Kidney glomerular epithelial cell (primary cell): ENCODE measurements around the gene ZNF750.
"Not testable (repeated sequence)": the region's sequence is repeated elsewhere in the genome, so short reads cannot be mapped to it uniquely, and the experiment has no call there.

Experiments
- DNase-seq: peaks from one replicate; lab custom pipeline; 2025; lab: John Stamatoyannopoulos, UW

Gene ZNF750

DNA sequence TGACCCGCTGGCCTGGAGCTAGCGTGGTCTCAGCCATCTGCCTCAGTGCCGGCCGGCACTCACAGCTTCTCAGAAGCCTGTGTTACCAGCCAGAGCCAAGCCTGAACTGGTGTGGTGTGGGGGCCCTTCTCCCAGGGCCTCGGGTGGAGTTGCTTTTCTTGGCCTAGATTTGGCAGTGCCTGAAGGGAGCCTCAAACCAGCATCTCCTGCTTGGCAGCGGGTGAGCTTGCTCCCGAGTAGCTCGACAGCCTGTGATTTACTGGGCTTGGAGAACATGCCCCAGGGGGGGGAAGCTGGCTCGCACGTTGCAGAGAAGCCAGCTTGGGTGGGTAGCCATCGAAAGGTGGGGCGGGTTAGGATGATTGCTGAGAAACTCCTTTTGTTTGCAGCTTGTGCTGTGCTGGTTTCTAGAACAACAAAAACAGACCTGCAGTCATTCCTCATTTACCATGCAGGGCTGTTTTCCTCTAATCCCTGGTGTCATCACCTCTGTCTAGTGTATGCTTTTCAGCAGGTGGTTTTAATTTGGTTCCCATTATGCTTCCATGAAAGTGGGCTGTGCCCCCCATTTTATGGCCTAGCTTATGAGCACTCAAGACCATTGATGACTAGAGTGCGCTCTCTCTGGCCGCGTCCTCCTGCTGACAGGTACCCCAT is 45.7 kb downstream of the ZNF750 start:
- DNase-seq, result no peak

- DNase-seq, result peak; percentile 97
Measured at GRCh38 chr17:82791532-82791931, 48.3 kb downstream of the ZNF750 start.

DNA sequence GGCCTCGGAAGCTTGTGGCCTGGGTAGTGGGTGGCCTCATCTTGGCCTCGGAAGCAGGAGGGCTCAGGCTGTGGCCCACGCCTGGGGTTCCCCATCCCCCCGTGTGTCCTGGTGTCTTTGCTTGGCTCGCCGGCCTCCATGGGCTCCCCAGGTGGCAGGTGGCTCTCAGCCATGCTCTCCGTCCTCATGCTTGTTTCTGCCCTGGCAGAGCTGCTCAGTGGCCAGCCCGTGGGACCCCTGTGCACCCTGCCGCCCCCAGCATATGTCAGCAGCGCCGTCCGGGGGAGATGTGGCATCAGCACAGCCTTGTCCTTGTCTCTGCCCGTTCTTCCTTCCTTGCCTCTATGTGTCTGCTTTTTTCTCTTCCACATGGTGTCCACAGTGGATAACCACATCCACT is 49.4 kb downstream of the ZNF750 start:
- no peak for DNase-seq

GRCh38 chr17:82789806-82790205 is 50.0 kb downstream of the ZNF750 start:
- DNase-seq, result no peak

GRCh38 chr17:82789051-82789592 is 50.7 kb downstream of the ZNF750 start:
- no peak for DNase-seq

DNA sequence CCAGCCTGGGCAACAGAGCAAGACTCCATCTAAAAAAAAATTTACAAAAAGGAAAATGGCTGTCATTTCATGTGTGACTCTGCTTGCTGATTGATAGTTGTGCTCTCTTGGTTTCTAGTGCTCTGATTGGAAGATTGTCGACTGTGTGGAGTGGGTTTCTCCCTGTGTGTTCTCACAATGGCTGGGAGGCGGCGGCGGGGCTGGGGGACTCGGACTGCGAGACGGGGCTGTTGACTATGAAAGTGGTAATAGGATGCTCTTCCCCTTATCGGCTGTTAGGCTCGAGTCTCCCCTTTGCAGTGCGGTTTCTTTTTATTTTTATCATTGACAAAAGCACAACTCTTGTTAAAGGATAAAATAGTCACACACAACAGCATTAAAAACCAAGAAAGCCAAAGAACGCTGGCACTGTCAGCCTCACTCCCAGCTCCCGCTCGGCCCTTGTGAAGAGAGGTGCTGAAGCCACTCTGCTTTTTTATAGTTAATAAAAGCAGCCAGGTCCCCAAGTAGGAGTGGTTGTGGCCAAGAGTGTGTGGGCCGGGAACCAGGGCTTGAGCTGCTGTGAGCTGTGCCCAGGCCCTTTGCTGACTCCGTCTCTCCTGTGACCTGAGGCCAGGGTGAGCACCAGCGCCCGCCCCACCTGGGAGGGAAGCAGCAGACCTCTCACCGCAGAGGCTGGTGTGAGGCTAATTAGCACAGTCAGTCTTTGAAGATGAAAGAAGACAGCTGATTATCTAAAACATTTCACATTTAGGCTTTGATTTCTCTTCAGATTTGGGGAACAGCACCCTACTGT is 51.4 kb downstream of the ZNF750 start:
- no peak for DNase-seq

DNA sequence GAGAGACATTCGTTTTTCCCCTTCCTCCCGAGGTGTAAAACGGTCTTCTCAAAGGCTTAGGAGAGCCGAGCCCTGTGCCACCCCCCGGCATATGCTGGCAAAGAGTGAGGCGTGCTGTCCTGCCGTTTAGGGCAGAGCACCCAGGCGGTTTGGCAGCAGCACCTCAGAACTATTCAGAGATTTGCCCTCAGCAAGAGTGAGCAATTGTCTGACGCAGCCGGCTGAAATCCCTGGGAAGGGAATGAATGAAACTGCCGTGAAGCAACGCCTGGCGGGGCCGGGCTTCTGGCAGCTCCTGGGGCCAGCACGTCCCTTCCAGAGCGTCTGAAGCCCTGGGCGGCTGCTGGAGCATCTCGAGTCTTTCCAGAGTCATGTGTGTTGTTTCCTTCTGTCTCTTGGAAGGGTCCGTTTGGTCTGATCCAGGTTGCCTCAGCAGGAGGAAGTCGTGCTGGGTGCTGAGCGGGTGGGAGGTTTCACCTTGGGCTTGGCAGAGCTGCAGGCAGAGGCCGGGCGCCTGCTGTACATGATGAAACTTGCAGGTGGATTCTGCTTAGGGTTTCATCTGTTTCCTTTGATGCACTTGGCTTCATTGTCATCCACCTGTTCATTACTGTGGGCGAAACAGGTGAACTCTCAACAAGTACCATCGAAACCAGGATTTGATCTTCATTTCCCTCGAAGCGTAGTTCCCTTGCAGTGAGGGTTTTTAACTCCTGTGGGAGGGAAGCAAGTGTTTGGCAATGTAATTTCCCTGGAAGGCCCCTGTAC is 52.6 kb downstream of the ZNF750 start:
- DNase-seq, result no peak

GRCh38 chr17:82786427-82786826 is 53.4 kb downstream of the ZNF750 start:
- no peak for DNase-seq

- DNase-seq, result not testable (repeated sequence)
Measured at GRCh38 chr17:82785581-82785980, 54.2 kb downstream of the ZNF750 start.

GRCh38 chr17:82783498-82783897 is 56.3 kb downstream of the ZNF750 start:
- no peak for DNase-seq

- DNase-seq, result no peak
Measured at GRCh38 chr17:82782657-82783207, 57.1 kb downstream of the ZNF750 start.

DNA sequence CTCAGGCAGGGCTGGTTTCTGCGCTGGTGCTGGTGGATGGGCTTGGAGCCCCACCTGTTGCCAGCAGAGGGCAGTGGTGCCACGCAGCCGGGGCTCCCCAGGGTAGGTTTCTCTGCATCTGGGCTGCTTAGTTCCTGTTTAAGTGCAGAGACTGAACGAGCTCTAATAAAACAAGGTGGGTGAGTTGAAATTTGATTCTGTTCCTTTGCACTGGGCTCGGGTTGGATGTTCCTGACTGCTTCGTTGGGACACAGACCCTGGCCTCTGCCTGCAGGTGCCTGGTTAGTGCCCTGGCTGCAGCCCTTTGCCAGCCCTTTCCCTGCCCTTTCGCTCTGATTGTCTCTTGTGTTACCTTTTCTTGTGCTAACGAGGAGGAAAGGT is 57.9 kb downstream of the ZNF750 start:
- peak; percentile 38 for DNase-seq

GRCh38 chr17:82780971-82781893 is 58.6 kb downstream of the ZNF750 start:
- DNase-seq, result no peak

- DNase-seq, result no peak
Measured at GRCh38 chr17:82780195-82780594, 59.6 kb downstream of the ZNF750 start.

GRCh38 chr17:82779541-82779940 is 60.3 kb downstream of the ZNF750 start:
- no peak for DNase-seq
